BE2C (cell line): ENCODE data around the gene KRT35.

Experiments used
- DNase-seq: peaks from one replicate; pipeline ENCODE4 v3.0.0-alpha.2; 2020
- H3K27me3 ChIP-seq: fragments of 250-450 bp; sonication (Bioruptor Pico); 2 replicates; pipeline ENCODE4 v1.5.1; 2020; ENCODE audit warnings: mild to moderate bottlenecking
- H3K36me3 ChIP-seq: fragments of 250-450 bp; sonication (Bioruptor Pico); 2 replicates; pipeline ENCODE4 v1.5.1; 2020; ENCODE audit warnings: mild to moderate bottlenecking
- H3K4me1 ChIP-seq: fragments of 250-450 bp; sonication (Bioruptor Pico); 2 replicates; pipeline ENCODE4 v1.5.1; 2020
- H3K4me3 ChIP-seq: 2 replicates; pipeline ENCODE4 v1.5.1; 2011; ENCODE audit warnings: low read depth, low read length
- H3K9me3 ChIP-seq: fragments of 250-450 bp; sonication (Bioruptor Pico); 2 replicates; pipeline ENCODE4 v1.5.1; 2020
- CTCF ChIP-seq: IDR thresholded peaks from 2 replicates; pipeline ENCODE4 v1.5.1; 2012; ENCODE audit warnings: mild to moderate bottlenecking, low read depth, low read length

The KRT35 gene

GRCh38 chr17:41520821-41521521 is 40.0 kb upstream of the KRT35 start:
- Histone ChIP-seq H3K4me1 (peaks cover 56% of the 10 kb centered on the region), H3K27me3 (no peaks in the 10 kb centered on the region), H3K9me3 (no peaks in the 10 kb centered on the region), H3K36me3 (no peaks in the 10 kb centered on the region), H3K4me3 (no peak overlapping the region)
- no peak for TF ChIP-seq CTCF
- peak; percentile 63 for DNase-seq

GRCh38 chr17:41519501-41520224 is 38.7 kb upstream of the KRT35 start:
- DNase-seq: peak; percentile 58
- Histone ChIP-seq H3K36me3 (no peaks in the 10 kb centered on the region), H3K9me3 (no peaks in the 10 kb centered on the region), H3K4me3 (no peak overlapping the region), H3K4me1 (peaks cover 52% of the 10 kb centered on the region), H3K27me3 (no peaks in the 10 kb centered on the region)
- no peak for TF ChIP-seq CTCF

- Histone ChIP-seq H3K36me3 (no peaks in the 10 kb centered on the region), H3K4me1 (peaks cover 45% of the 10 kb centered on the region), H3K9me3 (no peaks in the 10 kb centered on the region), H3K27me3 (no peaks in the 10 kb centered on the region), H3K4me3 (no peak within 1 kb of the TSS)
- TF ChIP-seq CTCF: no peak
- no peak for DNase-seq
Measured at GRCh38 chr17:41518789-41519449, 38.0 kb upstream of the KRT35 start, which contains the start of gene KRT15. KRT15 (minus strand) TSS chr17:41518890; CDS start chr17:41518827, 63 bp downstream.

GRCh38 chr17:41518031-41518430 is 37.1 kb upstream of the KRT35 start:
- no peak overlapping the region for H3K4me3 ChIP-seq

GRCh38 chr17:41516830-41517283 is 35.9 kb upstream of the KRT35 start:
- no peak for DNase-seq
- no peaks in the 10 kb centered on the region for H3K36me3 ChIP-seq
- TF ChIP-seq CTCF: no peak
- H3K27me3 ChIP-seq: no peaks in the 10 kb centered on the region
- peaks cover 37% of the 10 kb centered on the region for H3K4me1 ChIP-seq
- H3K9me3 ChIP-seq: no peaks in the 10 kb centered on the region
- H3K4me3 ChIP-seq: no peak overlapping the region

More at GRCh38 chr17:41518031-41518430, 37.1 kb upstream of the KRT35 start:
- H3K36me3 ChIP-seq: no peaks in the 10 kb centered on the region
- no peaks in the 10 kb centered on the region for H3K9me3 ChIP-seq
- TF ChIP-seq CTCF: no peak
- no peak for DNase-seq
- no peaks in the 10 kb centered on the region for H3K27me3 ChIP-seq
- peaks cover 40% of the 10 kb centered on the region for H3K4me1 ChIP-seq
